Epithelial cell of prostate (primary cell): ENCODE measurements around the gene HOMER1.

Experiments used
- DNase-seq: peaks from one replicate; pipeline ENCODE4 v3.0.0-alpha.2; 2011; ENCODE audit warnings: low read depth, low spot score
- H3K27ac ChIP-seq: fragments of 450-650 bp; 2 replicates; pipeline ENCODE4 v1.5.1; 2017; ENCODE audit warnings: mild to moderate bottlenecking

Gene HOMER1

GRCh38 chr5:79491690-79492317 lies 22.1 kb downstream of the HOMER1 start:
- DNase-seq = no peak
- no peak overlapping the region for H3K27ac ChIP-seq

- no peak overlapping the region for H3K27ac ChIP-seq
- DNase-seq = no peak
These were observed 23.5 kb downstream of the HOMER1 start for GRCh38 chr5:79490323-79490936.

GRCh38 chr5:79489773-79490172 lies 24.2 kb downstream of the HOMER1 start:
- H3K27ac ChIP-seq = no peak overlapping the region
- no peak for DNase-seq

GRCh38 chr5:79488775-79489174 lies 25.2 kb downstream of the HOMER1 start:
- no peak overlapping the region for H3K27ac ChIP-seq
- no peak for DNase-seq

GRCh38 chr5:79488058-79488457 lies 25.9 kb downstream of the HOMER1 start:
- H3K27ac ChIP-seq = no peak overlapping the region
- no peak for DNase-seq

GRCh38 chr5:79487251-79487650 lies 26.7 kb downstream of the HOMER1 start:
- no peak overlapping the region for H3K27ac ChIP-seq
- no peak for DNase-seq

GRCh38 chr5:79486116-79486515 lies 27.8 kb downstream of the HOMER1 start:
- no peak overlapping the region for H3K27ac ChIP-seq
- no peak for DNase-seq

GRCh38 chr5:79484731-79485130 lies 29.2 kb downstream of the HOMER1 start:
- no peak overlapping the region for H3K27ac ChIP-seq
- no peak for DNase-seq

- no peak for DNase-seq
- H3K27ac ChIP-seq = no peak overlapping the region
These were observed 32.4 kb downstream of the HOMER1 start for GRCh38 chr5:79481574-79481973.

GRCh38 chr5:79480991-79481390 lies 32.9 kb downstream of the HOMER1 start:
- no peak for DNase-seq
- no peak overlapping the region for H3K27ac ChIP-seq

GRCh38 chr5:79475152-79475466 lies 38.8 kb downstream of the HOMER1 start:
- H3K27ac ChIP-seq = no peak overlapping the region
- no peak for DNase-seq

GRCh38 chr5:79474367-79475151 lies 39.4 kb downstream of the HOMER1 start:
- no peak for DNase-seq
- no peak overlapping the region for H3K27ac ChIP-seq

- DNase-seq = no peak
- H3K27ac ChIP-seq = no peak overlapping the region
These were observed 42.4 kb downstream of the HOMER1 start for GRCh38 chr5:79471556-79471955.

- H3K27ac ChIP-seq = no peak overlapping the region
- no peak for DNase-seq
These were observed 49.1 kb downstream of the HOMER1 start for GRCh38 chr5:79464695-79465332.

- DNase-seq = no peak
- H3K27ac ChIP-seq = no peak overlapping the region
These were observed 49.7 kb downstream of the HOMER1 start for GRCh38 chr5:79464278-79464677.

GRCh38 chr5:79459626-79460025 lies 54.3 kb downstream of the HOMER1 start:
- no peak for DNase-seq
- no peak overlapping the region for H3K27ac ChIP-seq

- H3K27ac ChIP-seq = no peak overlapping the region
- no peak for DNase-seq
These were observed 56.9 kb downstream of the HOMER1 start for GRCh38 chr5:79456890-79457583.

- no peak for DNase-seq
- H3K27ac ChIP-seq = no peak overlapping the region
These were observed 57.5 kb downstream of the HOMER1 start for GRCh38 chr5:79456400-79456799.

- DNase-seq = no peak
- no peak overlapping the region for H3K27ac ChIP-seq
These were observed 59.9 kb downstream of the HOMER1 start for GRCh38 chr5:79454043-79454442.

- no peak for DNase-seq
- no peak overlapping the region for H3K27ac ChIP-seq
These were observed 65.6 kb downstream of the HOMER1 start for GRCh38 chr5:79448336-79448735.

- no peak for DNase-seq
- H3K27ac ChIP-seq = no peak overlapping the region
These were observed 77.1 kb downstream of the HOMER1 start for GRCh38 chr5:79436821-79437220.
